HTR-8/SVneo (cell line): Measurements from ENCODE around the gene CAMK2D.
A peak's percentile ranks its signal among the peaks of the same experiment; 100 is the strongest.

ENCODE experiments used
- DNase-seq: peaks from one replicate; pipeline ENCODE4 v3.0.0; 2011; ENCODE audit warnings: low spot score, mixed read lengths; ENCODE audit not compliant: insufficient read length
- FAIRE-seq: peaks from 2 replicates; lab custom pipeline; 2011; peaks lifted over from hg19 to GRCh38; lab: Jason Lieb, UNC

CAMK2D gene

DNA sequence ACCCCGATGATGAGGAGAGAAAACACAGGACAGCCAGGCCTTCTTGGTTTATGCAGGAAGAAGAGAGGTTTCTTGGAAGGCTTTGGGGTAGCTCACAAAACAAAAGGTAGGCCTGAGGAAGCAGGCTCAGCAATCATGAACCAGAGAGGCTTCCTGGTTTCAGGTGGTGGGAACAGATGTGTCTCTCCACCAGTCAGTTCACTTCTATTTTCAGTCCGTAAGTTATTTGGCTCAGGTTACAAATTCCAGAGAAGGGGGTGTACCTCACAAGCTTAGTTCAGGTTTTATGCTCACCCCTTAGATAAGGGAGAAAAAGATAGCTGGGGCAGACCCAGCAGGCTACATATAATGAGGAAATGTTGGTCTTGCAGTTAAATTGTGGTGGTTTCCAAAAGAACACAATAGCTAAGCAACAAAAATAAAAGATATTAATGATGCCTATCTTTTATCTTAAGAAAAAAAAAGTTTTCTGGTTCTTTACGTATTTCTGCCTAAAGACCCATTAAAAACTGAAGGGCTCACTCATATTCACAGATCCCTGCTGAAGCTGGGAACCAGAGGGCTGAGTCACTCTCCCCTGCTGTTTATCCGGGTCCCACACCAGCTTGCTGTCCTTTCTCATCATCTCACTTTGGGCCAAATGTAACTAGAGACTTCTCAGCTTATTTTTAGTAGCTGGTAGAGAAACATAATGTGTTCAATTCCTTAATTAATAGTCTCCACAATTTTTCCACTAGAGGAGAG lies 177.0 kb downstream of the CAMK2D start:
- FAIRE-seq (no peak), DNase-seq (peak; percentile 9)

DNA sequence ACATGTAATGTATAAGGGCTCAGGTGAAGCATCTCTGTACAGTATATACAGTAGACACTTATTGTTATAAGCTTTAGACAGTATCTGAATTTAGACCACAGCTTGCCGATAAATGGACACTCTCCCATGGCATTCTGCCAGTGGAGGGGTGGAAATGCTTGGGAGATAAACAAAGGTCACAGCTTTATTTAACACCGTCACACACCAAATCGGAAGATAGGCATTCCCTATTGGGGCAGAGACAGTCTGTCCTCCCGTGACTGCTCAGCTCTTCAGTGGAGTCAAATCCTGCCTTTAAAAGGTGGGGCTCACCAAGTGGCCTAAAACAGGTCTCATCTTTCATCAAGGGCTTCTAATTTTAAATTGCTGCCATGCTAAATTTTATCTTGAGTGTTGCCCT lies 178.8 kb downstream of the CAMK2D start:
- no peak for DNase-seq
- FAIRE-seq = no peak

DNA sequence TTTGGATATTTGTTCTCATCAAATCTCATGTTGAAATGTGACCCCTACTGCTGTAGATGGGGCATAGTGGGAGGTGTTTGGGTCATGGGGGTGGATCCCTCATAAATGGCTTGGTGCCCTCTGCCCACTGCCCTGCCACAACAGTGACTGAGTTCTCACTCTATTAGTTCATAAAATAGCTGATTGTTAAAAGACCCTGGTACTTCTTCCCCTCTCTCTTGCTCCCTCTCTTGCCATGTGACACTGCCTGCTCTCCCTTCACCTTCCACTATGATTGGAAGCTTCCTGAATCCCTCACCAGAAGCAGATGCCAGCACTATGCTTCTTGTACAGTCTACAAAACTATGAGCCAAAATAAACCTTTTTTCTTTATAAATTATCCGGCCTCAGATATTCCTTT lies 182.2 kb downstream of the CAMK2D start:
- FAIRE-seq (no peak), DNase-seq (no peak)

DNA sequence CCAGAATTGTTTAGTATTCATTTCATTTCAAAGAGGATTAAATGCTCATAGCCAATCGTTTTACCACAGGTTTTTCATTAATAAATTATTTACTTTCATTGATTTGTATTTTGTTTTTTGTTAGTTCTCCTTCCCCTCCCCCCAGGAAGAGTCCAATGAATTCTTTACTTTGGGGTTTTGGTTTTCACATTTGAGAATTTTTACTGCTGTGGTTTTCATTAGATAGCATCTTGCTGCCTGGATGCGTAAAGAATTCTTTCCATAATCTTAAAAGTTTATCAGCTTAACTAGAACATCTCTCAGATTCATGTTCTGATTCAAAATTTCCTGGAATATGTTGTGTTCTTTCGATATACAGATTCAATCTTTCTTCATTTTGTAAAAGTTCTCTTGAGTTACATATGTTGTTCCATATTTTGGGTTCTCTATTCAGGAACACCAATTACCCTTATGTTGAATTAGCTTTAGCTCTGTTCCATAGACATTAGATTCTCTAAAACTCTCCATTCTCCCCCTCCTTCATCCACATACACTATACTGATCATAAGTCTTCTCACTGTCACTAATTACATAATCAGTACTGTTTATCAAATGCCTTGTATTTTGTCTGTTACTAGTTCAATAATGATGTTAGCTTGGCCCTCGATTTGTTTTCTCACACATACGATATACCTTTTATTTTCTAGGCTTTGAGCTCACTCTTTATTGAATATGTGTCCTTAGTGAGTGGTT lies 184.4 kb downstream of the CAMK2D start:
- no peak for DNase-seq
- FAIRE-seq = no peak

DNA sequence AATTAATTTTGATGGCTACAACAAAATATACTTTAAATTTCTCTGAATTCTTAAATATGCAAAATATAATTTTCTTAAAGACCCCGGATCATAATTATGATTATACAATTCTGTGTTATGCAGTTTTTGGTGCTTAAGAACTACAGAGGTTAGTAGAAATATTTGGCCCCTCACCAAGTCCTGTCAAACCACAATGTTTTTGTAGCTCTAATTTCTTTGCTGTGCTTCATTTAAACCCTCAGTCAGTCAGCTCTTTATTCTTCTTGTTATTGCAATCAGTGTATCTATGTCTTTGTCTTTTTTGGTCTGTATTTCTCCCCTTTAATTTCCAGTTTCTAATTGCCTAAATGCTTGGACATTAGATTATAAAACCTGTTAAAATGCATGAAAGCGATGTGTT lies 186.1 kb downstream of the CAMK2D start:
- no peak for FAIRE-seq
- DNase-seq = no peak

DNA sequence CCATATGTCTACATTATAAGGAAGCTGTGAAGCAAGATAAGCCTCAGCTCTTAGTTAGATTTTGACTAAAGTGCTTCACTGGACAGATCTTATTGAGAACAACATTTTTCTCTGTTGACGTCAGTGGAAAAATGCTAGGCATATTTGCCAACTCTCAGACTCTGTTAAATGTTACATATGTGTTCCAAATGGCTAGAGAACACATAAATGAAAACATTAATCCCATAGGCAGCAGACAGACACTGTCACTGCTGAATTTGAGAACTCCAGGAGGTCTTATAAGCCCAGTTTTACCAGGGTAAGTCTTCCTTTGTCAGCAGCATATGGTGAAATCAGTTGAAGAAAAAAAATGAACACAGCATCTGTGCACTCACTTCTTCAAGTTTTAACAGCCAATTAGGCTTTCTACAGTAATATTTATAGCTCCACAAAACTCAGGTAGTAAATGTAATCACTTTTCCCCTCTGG lies 186.9 kb downstream of the CAMK2D start:
- DNase-seq = no peak
- no peak for FAIRE-seq

DNA sequence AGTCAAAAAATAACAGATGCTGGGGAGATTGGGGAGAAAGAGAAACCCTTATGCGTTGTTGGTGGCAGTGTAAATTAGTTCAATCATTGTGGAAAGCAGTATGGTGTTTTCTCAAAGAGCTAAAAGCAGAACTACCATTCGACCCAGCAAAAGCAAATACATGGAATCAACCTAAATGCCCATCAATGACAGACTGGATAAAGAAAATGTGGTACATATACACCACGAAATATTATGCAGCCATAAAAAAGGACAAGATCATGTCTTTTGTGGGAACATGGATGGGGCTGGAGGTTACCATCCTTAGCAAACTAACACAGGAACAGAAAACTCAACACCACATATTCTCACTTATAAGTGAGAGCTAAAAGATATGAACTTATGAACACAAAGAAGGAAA lies 188.9 kb downstream of the CAMK2D start:
- FAIRE-seq = peak; percentile 20
- no peak for DNase-seq

DNA sequence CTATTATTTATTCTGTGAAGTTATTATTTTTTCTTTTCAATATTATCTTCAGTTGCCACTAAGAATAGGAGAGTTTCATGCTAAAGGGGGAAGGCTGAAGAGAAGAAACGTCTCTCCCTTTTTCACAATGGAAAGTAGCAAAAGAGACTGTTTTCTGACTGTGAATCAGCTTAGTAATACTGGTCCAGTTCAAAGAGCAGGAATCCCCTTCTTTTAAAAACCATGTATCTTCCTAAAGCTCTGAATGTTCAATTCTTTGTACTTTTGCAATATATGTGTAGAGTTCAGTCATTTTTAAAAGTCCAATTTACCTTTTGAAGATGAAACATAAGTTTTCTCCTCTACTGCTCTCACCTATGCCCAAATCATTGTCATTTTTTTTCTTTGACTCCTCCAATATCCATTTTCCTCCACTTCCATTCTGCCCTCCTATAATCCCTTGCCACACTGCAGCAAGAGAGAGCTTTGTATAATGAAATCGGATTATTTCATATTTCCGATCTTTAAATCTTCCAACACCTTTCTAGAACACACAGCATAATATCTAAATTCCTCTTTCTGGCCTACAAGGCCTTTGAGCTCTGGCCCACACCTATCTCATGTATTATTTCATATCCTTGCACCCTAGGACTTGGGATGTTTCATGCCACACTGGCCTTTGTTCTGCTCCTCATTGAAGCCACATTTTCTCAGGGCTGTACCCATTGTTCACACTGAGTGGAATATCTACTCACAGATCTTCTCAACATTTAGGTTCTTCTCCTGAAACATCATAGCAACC lies 195.3 kb downstream of the CAMK2D start:
- no peak for FAIRE-seq
- DNase-seq = no peak

DNA sequence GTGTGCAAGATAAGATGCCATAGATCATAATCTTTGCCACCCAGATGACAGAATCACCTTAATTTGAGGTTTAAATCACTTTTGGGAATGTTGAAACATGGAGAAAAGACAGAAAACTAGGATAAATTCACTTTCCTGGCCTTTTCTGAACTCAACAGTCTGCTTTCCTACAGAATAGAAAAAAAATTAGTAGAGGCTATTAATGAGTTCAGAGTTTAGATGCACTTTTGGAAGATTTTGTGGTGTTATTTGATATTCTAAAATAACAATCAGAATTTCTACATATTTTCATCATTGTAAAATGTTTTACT lies 195.9 kb downstream of the CAMK2D start:
- FAIRE-seq (no peak), DNase-seq (no peak)

DNA sequence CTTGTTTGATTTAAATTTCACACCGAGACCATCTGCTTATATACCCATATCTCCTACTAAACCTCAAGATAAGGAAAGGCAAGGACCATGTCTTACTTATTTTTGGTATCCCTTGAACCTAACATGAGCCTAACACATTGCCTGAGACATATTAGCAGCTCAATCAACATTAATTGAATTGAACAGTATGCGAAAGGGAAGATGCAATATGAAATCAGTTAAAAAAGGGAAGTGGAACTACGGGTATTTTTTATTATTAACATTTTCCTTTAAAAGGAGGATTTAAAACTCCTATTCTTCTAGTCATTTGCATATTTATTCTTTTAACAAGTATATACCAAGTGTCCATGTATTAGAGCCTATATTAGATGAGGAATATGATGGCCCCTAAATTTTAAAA lies 197.0 kb downstream of the CAMK2D start:
- DNase-seq (no peak), FAIRE-seq (no peak)

DNA sequence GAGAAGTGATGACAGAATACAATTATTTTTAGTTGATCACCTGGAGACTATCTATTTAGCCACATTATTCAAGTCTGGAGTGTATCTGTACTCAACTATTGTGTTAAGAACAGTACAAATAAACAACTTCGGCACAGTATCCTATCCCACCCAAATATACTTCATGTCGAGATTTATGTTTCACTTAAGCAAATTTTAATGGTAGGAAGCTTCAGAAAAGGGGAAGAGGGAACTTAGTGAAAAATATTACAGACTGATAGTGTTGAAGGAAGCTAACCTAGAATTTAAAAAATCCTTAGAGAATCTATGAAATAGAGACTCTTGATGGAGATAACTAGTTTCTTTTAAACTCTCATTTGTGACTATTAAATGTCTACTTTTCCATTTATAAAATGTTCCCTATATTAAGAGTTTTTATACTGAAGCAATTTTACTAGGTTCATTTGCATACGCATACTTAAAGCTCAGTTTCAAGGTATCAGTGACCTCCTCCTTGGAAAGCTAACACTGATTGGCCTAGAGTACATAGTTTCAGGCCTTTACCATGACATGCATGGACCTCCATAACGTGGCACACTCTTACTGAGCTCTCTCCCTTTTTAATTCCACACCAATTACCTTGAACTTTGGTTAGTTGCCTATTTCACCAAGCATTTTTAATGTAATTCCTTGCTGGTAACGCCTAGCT lies 197.7 kb downstream of the CAMK2D start:
- FAIRE-seq (no peak), DNase-seq (no peak)

DNA sequence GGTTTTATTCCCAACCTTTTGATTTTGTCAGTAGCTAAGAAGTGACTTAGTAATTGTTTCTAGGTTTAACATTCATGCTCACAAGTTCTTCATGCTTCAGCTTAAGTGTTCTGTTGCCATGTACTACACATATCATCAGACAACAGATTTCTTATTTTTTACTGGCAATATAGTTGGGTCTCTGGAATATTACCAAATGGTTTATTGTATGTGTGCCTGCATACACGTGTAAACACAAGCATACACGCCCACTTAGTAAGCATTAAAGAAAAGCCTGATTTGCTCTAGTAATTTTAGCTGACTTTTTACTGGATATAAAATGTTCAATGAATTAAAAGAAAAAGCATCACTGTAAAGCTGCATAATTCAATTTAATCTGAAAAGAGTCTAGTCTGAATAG lies 199.8 kb downstream of the CAMK2D start:
- DNase-seq (no peak), FAIRE-seq (no peak)

DNA sequence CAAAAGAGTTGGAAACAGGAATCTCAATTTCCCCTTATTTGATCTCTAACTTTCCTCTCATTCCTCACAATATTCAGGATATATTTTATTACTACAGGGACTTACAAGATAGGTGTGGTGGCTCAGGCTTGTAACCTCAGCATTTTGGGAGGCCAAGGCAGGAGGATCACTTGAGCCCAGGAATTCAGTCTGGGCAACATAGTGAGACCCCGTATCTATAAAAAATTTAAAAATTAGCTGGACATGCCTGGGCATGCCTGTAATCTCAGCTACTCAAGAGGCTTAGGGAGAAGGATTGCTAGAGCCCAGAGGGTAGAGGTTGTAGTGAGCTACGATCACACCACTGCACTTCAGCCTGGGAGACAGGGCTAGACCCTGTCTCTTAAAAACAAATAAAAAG lies 200.4 kb downstream of the CAMK2D start:
- FAIRE-seq = no peak

DNA sequence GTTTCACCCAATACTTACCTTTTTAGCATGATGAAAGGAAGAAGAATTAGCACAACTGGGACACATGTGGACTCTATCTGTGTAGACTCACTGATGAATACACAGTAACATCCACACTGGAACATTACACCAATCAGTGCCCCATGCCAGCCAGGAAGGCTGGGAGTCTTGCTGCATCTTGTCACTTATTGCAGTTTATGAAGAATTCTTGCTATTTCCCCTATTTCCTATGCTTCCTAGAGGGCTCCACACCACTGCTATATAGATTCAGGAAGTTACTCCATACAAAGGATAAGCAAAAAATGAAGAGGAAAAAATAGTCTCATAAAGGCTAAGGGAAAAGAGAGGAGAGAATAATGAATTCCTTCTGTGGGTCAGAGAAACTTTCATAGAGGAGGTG lies 201.0 kb downstream of the CAMK2D start:
- FAIRE-seq (no peak), DNase-seq (no peak)

More for the DNA sequence above, 200.4 kb downstream of the CAMK2D start:
- no peak for DNase-seq

DNA sequence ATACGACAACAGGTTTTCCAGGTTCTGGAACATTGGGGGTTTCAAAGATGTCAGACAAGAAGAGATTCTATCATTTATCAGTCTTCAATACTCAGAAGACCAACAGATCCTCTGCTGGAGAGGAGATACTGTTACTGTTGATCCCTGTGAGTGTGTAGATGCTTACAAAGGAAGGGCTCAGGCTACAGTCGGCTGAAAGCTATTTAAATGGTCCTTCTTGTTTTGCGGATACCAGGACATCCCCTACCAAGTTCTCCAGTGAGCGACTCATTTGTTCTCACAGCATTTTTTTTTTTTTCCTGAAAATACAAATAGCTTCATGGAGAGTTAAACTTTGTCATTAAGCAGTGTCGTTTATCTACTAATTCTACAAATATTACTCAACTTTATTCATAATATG lies 201.6 kb downstream of the CAMK2D start:
- DNase-seq (no peak), FAIRE-seq (no peak)

DNA sequence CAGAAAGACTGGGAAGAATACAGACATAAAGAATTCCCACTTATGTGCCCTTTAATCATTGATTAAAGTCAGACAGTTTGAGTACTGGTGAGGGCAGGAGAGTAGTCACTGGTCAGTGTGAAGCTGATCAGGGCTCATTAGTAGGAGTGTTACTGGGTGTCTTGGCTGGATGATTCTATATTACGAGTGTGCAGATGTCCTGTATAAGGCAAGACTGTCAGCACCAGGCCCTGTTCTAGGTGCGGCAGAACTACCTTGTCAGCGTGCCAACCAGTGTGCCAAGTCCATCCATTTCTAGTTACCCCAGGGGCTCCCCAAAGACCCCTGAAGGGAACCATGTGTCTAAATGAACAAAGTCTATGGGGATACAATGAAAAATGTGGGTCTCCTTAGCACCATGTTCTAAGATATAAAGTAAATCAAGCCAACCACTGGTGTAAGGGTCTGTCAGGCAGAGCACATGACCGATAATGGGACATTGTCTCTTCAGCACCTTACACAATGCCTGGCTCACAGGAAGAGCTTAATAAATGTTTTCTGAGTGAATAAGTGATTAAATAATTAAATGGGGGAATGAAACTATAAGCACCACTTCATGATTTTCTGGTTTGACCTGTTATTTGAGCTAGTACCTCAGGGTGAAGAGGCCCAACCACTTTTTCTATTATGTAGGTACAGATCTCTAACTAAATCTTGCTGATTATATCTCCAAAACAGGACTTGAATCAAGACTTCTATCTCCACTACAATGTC lies 205.0 kb downstream of the CAMK2D start:
- FAIRE-seq = no peak
- DNase-seq = no peak

DNA sequence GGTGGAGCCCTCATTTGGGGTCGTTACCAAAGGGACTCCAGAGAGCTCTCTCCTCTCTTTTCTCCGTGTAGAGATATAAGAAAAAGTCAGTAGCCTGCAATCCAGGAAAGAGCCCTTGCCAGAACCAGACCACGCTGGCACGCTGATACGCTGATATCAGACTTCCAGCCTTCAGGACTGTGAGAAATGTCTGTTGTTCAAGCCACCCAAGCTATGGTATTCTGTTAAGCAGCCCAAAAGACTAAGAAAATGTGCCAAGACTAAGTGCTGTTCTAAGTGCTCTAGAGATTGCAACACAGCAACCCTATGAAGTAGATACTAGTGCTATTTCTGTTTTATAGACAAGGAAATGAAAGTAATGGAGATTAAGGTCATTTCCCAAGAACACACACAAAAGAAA lies 205.7 kb downstream of the CAMK2D start:
- no peak for DNase-seq
- FAIRE-seq = no peak

DNA sequence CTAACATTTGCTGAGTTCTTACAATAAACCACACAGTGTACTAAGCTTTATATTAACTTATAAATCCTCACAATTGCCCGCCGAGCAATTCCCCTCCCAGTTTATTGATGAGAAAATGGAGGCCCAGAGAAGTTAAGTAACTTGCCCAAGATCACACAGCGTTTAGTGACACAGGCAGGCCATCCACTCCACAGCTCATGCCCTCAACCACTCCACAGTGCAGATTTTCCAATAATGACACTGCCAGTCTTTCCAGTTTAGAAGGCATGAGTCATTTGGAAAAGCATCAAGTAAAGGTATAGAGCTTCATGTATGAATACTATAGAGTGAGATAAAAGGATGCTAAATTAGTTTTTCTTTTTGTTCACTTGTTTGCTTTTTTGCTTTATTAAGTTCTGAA lies 208.5 kb downstream of the CAMK2D start:
- no peak for FAIRE-seq

DNA sequence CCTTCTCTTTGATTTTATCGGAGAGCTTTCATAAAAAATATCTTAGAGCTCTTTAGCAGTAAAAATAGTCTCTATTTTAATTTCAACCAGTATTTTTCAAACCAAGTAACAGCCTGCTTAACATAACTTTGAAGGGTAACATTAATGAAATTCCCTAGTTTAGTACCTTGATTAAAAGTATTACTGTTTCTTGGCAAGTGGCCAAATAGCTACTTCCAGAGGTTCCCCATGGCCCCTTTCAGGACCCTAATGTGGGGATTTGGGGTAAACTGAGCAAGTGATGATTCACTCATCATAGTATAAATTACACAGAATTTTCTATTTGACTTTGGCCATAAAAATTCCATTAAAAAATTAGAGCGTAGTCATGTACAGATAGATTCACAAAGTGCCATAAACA lies 211.0 kb downstream of the CAMK2D start:
- FAIRE-seq (no peak), DNase-seq (no peak)

More for the DNA sequence above, 208.5 kb downstream of the CAMK2D start:
- DNase-seq = no peak

DNA sequence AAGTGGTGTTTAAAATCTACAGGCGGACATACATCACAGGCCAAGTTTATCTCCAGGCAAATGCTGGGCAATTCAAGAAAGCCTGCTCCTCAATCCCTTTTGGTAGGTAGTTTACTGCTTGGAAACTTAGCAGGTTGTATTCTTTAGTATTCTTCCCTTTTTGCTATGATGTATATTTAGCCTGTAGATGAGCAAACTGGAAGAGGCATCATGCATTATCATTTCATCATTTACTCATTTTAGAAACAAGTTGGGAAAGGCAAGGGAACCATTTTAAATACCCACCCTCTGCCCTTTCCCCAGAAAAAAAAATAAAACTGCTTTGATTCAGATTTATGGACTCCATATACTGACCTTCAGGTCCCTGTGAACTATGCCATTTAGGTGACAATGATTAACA lies 213.2 kb downstream of the CAMK2D start:
- FAIRE-seq = peak; percentile 13

More for the DNA sequence above, 213.2 kb downstream of the CAMK2D start:
- no peak for DNase-seq
